Right ventricle myocardium inferior (tissue), 1 donor: ENCODE data around the gene DENND2A. TPM values are rescaled to one million over a fixed set of nuclear protein-coding genes. Genes with fewer than 3 reads are reported as not detected.
A peak's percentile ranks its signal among the peaks of the same experiment; 100 is the strongest.
"Not testable (repeated sequence)": the region's sequence is repeated elsewhere in the genome, so short reads cannot be mapped to it uniquely, and the experiment has no call there.

Experiments
- ATAC-seq: fragments of 200-7000 bp; cut with Tn5 transposase; one replicate; pipeline ENCODE4 v1.9.1; 2020; ENCODE audit warnings: mild to moderate bottlenecking, moderate library complexity
- DNase-seq: peaks from one replicate; pipeline ENCODE4 v3.0.0; 2021; ENCODE audit errors: missing footprints
- intact Hi-C: fragments of 100-400 bp; cut with DNase I; formaldehyde crosslinking; loops from one replicate; pipeline ENCODE4 v1.11.0; 2022
- total RNA-seq: library from RNA; stranded (reverse); fragmentation: NEBNext Ultra II Directional; extraction: Animal tissue kit (Norgen Biotek cat#: 25700); gene quantifications from one replicate; pipeline ENCODE4 v1.2.1, GENCODE V29; 2021
- donor health status: DM: no; HTN: yes; CAD: no; lungs with severe emphysema.

The DENND2A gene
- total RNA-seq, 1 donor from 2014 or later, result 15.0 TPM

DNA sequence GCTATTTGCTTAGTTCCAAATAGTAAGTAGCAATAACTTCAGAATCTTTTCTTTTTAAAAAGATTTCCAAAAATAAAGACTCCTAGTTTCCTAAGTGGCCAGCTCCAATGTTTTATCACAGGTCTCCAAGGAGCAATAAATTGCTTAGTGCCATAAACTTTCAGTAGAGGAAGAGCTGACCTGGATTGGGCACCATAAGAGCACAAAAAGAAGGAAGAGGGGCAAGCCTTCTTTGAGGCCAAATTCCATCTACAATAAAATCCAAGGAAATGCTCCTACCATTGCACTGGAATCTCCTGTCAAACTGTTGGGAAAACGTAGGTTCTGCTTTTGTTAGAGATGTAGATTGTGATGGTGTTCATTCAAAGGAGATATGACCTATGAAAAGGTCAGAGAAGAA, 64.0 kb downstream of the DENND2A start:
- DNase-seq (no peak), ATAC-seq (no peak)
- intact Hi-C loops, result no loop called here

- ATAC-seq (no peak), DNase-seq (no peak)
- intact Hi-C loops, result no loop called here
Measured at GRCh38 chr7:140571538-140572122, 69.0 kb downstream of the DENND2A start.

DNA sequence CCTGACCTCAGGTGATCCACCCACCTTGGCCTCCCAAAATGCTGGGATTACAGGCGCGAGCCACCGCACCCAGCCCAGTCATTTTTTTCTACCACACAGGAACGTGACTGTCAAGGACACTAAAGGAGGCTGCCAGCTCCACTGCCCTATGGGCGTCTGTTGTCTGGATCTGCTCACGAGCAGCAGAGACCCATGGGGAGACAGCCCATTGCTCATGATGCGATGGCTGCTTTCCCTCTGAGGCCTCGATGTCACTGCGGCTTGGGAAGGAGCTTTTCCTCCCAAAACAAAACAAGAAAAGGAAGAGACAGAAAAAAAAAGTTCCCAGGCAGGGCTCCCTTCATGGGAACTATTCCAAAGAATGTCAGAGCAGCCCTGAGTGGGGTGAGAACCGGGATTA, 70.5 kb downstream of the DENND2A start:
- no peak for DNase-seq
- intact Hi-C loops, result no loop called here
- no peak for ATAC-seq

- no peak for DNase-seq
- intact Hi-C loops, result no loop called here
- ATAC-seq, result peak; percentile 23
Measured at GRCh38 chr7:140568021-140568813, 72.4 kb downstream of the DENND2A start.

DNA sequence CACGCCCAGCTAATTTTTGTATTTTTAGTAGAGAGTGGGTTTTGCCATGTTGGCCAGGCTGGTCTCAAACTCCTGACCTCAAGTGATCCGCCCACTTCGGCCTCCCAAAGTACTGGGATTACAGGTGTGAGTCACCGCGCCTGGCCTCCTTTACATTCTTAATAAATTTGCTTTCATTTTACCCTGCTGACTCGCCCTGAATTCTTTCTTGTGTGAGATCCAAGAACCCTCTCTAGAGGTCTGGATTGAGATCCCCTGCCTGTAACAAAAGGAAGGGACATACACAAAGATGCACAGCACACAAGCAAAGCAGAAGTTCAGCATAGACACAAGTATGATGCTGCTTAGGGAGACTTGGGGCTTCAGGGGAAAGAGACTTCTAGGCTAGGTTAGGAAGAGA, 74.4 kb downstream of the DENND2A start:
- intact Hi-C loops, result loop anchor here (2.0 kb wide), 1 partner anchor 47 kb away; no protein-coding TSS in a partner anchor
- DNase-seq, ATAC-seq: not testable (repeated sequence)

DNA sequence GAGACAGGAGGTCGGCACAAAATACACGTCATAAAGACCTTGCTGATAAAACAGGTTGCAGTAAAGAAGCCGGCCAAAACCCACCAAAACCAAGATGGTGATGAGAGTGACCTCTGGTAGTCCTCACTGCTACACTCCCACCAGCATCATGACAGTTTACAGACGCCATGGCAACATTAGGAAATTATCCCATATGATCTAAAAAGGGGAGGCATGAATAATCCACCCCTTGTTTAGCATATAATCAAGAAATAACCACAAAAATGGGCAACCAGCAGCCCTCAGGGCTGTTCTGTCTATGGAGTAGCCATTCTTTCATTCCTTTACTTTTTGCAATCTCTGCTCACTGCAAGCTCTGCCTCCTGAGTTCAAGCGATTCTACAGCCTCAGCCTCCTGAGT, 74.9 kb downstream of the DENND2A start:
- intact Hi-C loops, result loop anchor here (2.0 kb wide), 1 partner anchor 47 kb away; no protein-coding TSS in a partner anchor
- DNase-seq, ATAC-seq: not testable (repeated sequence)

- ATAC-seq (no peak), DNase-seq (no peak)
- intact Hi-C loops, result no loop called here
Measured at GRCh38 chr7:140564643-140565042, 76.0 kb downstream of the DENND2A start.

GRCh38 chr7:140562926-140563481, 77.6 kb downstream of the DENND2A start:
- no peak for ATAC-seq
- no peak for DNase-seq
- intact Hi-C loops, result no loop called here

DNA sequence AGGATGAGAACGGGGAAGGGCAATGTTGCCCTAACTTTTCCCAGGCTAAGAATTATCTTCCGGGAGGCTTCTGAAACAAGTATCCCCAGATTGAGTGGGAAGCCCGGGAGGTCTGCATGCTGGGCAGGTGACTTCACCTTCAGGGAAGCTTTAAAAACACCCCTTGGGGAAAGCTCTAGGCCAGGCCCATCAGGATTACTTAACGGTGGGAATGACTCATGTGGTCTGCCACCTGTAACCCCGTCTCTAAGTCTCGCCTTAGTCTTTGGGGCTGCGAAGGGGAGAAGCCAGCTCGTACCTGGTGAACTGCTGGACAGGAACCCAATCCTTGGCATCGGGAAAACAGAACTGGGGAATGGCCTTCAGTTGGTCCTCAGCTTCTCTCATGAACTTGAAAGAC, 81.2 kb downstream of the DENND2A start:
- ATAC-seq (no peak), DNase-seq (no peak)
- intact Hi-C loops, result no loop called here

DNA sequence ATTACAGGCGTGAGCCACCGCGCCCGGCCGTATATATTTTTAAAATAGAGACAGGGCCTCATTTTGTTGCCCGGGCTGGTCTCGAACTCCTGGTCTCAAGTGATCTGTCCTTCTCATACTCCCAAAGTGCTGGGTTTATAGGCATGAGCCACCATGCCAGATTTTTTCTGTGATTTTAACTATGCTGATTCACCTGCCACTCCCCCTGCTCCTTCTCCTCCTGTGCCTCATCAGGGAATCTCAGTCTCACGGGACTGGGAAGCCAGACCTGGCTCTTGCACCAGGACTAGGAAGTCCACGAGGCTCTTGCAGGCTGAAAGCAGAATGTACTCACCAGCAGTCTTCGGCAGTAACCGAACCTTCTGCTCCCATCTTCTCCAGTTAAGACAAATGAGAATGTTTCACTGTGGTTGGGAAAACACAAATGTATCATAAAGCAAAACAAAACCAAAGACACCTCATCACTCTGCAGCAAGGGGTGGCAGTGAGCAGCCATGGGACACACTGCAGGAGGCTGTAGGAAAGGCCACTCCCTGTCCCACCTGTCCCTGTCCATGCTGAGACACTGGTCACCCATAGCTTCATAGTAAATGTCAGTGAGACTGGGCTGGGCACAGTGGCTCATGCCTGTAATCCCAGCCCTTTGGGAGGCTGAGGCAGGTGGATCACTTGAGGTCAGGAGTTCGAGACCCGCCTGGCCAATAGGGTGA, 82.6 kb downstream of the DENND2A start:
- ATAC-seq, result no peak
- no peak for DNase-seq
- intact Hi-C loops, result no loop called here

DNA sequence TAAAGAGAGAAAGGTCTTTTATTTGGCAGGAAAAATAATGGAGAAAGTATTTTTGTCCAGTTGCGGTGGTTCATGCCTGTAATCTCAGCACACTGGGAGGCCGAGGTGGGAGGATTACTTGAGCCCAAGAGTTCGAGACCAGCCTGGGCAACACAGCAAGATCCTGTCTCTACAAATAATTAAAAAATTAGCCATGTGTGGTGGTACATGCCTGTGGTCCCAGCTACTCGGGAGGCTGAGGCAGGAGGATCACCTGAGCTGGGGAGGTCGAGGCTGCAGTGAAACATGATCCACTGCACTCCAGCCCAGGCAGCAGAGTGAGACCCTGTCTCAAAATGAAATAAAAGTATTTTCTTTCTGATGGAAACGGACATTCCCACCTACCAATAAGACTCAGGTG, 83.5 kb downstream of the DENND2A start:
- intact Hi-C loops, result no loop called here
- ATAC-seq, result no peak
- no peak for DNase-seq

DNA sequence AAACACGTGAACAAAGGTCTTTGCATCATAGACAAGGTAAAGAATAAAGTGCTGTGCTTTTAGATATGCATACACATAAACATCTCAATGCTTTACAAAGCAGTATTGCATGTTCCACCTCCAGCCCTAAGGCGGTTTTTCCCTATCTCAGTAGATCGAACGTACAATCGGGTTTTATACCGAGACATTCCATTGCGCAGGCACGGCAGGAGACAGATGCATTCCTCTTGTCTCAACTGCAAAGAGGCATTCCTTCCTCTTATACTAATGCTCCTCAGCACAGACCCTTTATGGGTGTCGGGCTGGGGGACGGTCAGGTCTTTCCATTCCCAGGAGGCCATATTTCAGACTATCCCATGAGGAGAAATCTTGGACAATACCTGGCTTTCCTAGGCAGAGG, 87.4 kb downstream of the DENND2A start:
- intact Hi-C loops, result not testable (repeated sequence)

GRCh38 chr7:140552240-140552679, 88.4 kb downstream of the DENND2A start:
- intact Hi-C loops, result no loop called here
- DNase-seq, result no peak

More for the DNA sequence above, 87.4 kb downstream of the DENND2A start:
- not testable (repeated sequence) for ATAC-seq, DNase-seq

DNA sequence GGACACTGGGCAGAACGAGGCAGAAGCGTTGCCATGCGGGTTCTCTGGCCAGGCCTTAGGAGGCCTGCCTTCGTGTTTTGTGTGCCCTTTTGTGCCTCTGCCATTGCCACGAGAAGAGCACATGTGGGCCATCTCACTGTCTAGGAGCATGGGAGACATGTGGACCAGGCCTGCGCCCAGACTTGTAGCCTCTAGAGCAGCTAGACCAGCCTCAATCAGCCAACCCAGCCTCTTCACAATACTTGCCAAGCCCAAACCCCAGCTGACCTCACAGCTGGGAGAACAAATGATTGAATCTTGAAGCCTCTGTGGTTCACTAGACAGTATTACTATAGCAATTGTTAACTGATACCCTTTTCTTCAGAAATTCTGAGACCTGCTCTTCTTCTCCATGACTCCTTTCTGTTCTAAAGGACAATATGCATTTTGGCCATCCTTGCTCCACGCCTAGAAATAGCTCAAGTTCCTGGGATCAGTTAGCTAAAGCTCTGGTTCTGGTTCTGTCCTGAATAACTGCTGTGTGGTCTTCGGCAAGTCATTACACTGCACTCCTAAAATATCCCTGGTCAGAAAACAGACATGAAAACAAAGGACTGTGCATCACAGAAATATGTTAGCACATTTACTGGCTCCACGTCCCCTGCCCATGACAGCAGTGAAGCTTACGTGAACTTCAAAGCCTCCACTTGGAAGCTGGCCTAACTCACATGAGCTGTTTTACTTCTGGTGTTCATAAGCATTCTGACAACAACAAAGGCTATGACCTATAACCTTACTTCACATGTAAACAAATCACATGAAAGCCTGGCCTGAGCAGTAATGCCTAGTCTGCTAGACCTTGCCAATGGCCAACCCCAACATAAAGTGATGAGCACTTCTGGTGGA, 89.0 kb downstream of the DENND2A start:
- intact Hi-C loops, result no loop called here
- peak; percentile 51 for ATAC-seq
- DNase-seq, result no peak

More at GRCh38 chr7:140552240-140552679, 88.4 kb downstream of the DENND2A start:
- no peak for ATAC-seq

DNA sequence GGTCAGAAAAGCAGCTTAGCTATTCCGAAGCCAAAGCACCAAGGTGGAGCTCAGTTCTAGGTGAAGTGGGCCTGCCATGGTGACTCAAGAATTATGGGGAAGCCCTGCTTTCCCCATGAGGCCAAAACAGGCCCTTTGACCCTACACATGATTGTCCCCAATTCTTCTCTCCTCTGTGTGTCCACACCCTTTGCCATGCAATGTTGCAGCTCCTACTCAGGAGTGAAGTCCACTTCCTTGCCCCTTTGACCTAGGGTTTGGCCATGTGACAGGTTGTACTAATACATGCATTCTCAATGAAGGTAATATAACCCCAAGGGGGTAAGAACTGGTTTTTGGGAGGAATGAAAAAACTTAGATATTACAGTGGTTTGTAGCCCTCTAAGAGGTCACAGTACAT, 93.7 kb downstream of the DENND2A start:
- ATAC-seq (no peak), DNase-seq (no peak)
- intact Hi-C loops, result no loop called here

DNA sequence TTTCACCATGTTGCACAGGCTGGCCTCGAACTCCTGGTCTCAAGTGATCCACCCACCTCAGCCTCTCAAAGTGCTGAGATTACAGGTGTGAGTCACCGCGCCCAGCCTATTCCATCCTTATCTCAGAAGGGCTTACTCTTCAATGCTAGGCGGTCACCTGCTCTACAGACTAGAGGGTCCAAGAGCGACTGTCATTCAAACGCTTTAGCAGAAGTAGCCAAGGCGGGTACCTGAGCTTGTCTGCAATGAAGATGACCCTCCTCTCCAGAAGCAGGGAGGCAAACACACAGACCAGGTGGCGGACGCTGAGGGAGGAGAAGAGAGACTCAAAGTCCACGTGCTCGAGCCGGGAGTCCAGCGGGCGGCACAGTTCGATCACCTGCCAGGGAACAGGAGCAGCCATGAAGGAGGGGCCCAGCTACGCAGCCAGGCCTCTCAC, 96.2 kb downstream of the DENND2A start:
- intact Hi-C loops, result loop anchor here (5.0 kb wide), 1 partner anchor 98 kb away; the partner anchor contains the start of gene DENND2A
- DNase-seq (no peak), ATAC-seq (no peak)

- DNase-seq (no peak), ATAC-seq (peak; percentile 83)
- intact Hi-C loops, result loop anchor here (5.0 kb wide), 1 partner anchor 100 kb away; the partner anchor contains the start of gene DENND2A
Measured at GRCh38 chr7:140542228-140542603, 98.4 kb downstream of the DENND2A start.
